IMR-90 (cell line): ENCODE data around the gene KIF6. TPM values are rescaled to one million over a fixed set of nuclear protein-coding genes. Genes with fewer than 3 reads are reported as not detected.

Experiments
- ATAC-seq: fragments of 200-7000 bp; cut with Tn5 transposase; 2 replicates; pipeline ENCODE4 v1.9.1; 2020; ENCODE audit warnings: low read depth, mild to moderate bottlenecking, moderate library complexity
- BruUV-seq: library from RNA; stranded (reverse); fragments of 400-500 nt; replicated peaks from 2 replicates; lab custom pipeline; 2021; lab: Mats Ljungman, UMichigan
- CTCF ChIA-PET: fragments of 300-600 bp; formaldehyde crosslinking; extraction: SDS; loops from one replicate; lab custom pipeline; 2021; ENCODE audit warnings: antibody characterized with exemption; lab: Yijun Ruan, JAX
- POLR2A ChIA-PET: fragments of 300-600 bp; sonication (Branson Sonifier 250); formaldehyde crosslinking; loops from one replicate; lab custom pipeline; 2022; ENCODE audit warnings: antibody characterized with exemption; ENCODE audit not compliant: unreplicated experiment; lab: Charles Lee
- DNase-seq: peaks from one replicate; pipeline ENCODE4 v3.0.0; 2013
- H2AFZ ChIP-seq: replicated peaks from 2 replicates; pipeline ENCODE3; 2013; ENCODE audit warnings: low read length, mild to moderate bottlenecking; ENCODE audit not compliant: poor library complexity
- H2AK5ac ChIP-seq: 2 replicates; pipeline ENCODE4 v1.6.1; 2013; ENCODE audit warnings: low read depth, low read length, inconsistent platforms
- H2AK9ac ChIP-seq: replicated peaks from 2 replicates; pipeline ENCODE3; 2013; ENCODE audit warnings: mild to moderate bottlenecking, low read depth, low read length, moderate library complexity; ENCODE audit not compliant: poor library complexity
- H2BK120ac ChIP-seq: 2 replicates; pipeline ENCODE4 v1.6.1; 2013; ENCODE audit warnings: low read depth, low read length, inconsistent platforms
- H2BK15ac ChIP-seq: 3 replicates; pipeline ENCODE4 v1.6.1; 2013; ENCODE audit warnings: low read depth, low read length, inconsistent platforms
- H2BK20ac ChIP-seq: 2 replicates; pipeline ENCODE4 v1.6.1; 2013; ENCODE audit warnings: low read depth, mild to moderate bottlenecking, inconsistent platforms, low read length, moderate library complexity
- H2BK5ac ChIP-seq: 2 replicates; pipeline ENCODE4 v1.6.1; 2013; ENCODE audit warnings: mild to moderate bottlenecking, low read depth, low read length, inconsistent platforms; ENCODE audit not compliant: poor library complexity, severe bottlenecking
- H3K14ac ChIP-seq: replicated peaks from 2 replicates; pipeline ENCODE4 v1.6.1; 2013; ENCODE audit warnings: low read depth, low read length, inconsistent platforms
- H3K18ac ChIP-seq: 2 replicates; pipeline ENCODE4 v1.6.1; 2013; ENCODE audit warnings: low read depth, low read length, control low read depth
- H3K23ac ChIP-seq: 2 replicates; pipeline ENCODE4 v1.6.1; 2013; ENCODE audit warnings: low read depth, low read length, inconsistent platforms
- H3K27ac ChIP-seq: 2 replicates; pipeline ENCODE4 v1.5.1; 2013; ENCODE audit warnings: mild to moderate bottlenecking, control low read depth, low read length; ENCODE audit not compliant: insufficient read depth
- H3K27me3 ChIP-seq: 2 replicates; pipeline ENCODE4 v1.6.1; 2013; ENCODE audit warnings: low read length; ENCODE audit not compliant: control insufficient read depth, insufficient read depth
- H3K36me3 ChIP-seq: 2 replicates; pipeline ENCODE4 v1.6.1; 2013; ENCODE audit warnings: low read length, mixed read lengths; ENCODE audit not compliant: control insufficient read depth, insufficient read depth
- H3K4ac ChIP-seq: 2 replicates; pipeline ENCODE4 v1.6.1; 2013; ENCODE audit warnings: low read depth, low read length, inconsistent platforms
- H3K4me1 ChIP-seq: 2 replicates; pipeline ENCODE4 v1.6.1; 2013; ENCODE audit warnings: low read length, mixed read lengths; ENCODE audit not compliant: control insufficient read depth, insufficient read depth
- H3K4me2 ChIP-seq: 2 replicates; pipeline ENCODE4 v1.6.1; 2013; ENCODE audit warnings: low read depth, mild to moderate bottlenecking, control low read depth, low read length, moderate library complexity
- H3K4me3 ChIP-seq: 2 replicates; pipeline ENCODE4 v1.5.1; 2013; ENCODE audit warnings: low read depth, mild to moderate bottlenecking, control low read depth, low read length, moderate library complexity; ENCODE audit not compliant: insufficient read depth
- H3K56ac ChIP-seq: 2 replicates; pipeline ENCODE4 v1.6.1; 2013; ENCODE audit warnings: low read length, inconsistent platforms; ENCODE audit not compliant: insufficient read depth; ENCODE audit errors: extremely low read depth
- H3K79me1 ChIP-seq, 2 experiments: 2 replicates each; pipeline ENCODE4 v1.6.1; 2013; ENCODE audit warnings: low read length in 2 of 2, inconsistent platforms in 1 of 2, low read depth in 1 of 2
- H3K9ac ChIP-seq: 2 replicates; pipeline ENCODE4 v1.6.1; 2013; ENCODE audit warnings: low read depth, low read length, control low read depth
- H3K9me1 ChIP-seq: 2 replicates; pipeline ENCODE4 v1.6.1; 2013; ENCODE audit warnings: low read length, inconsistent platforms; ENCODE audit not compliant: insufficient read depth
- H3K9me3 ChIP-seq: 2 replicates; pipeline ENCODE4 v1.6.1; 2013; ENCODE audit warnings: low read length; ENCODE audit not compliant: control insufficient read depth, insufficient read depth
- H4K20me1 ChIP-seq: 2 replicates; pipeline ENCODE4 v1.6.1; 2013; ENCODE audit warnings: low read length, inconsistent platforms; ENCODE audit not compliant: insufficient read depth
- H4K5ac ChIP-seq: 2 replicates; pipeline ENCODE4 v1.6.1; 2013; ENCODE audit warnings: mild to moderate bottlenecking, low read depth, low read length, control low read depth
- H4K8ac ChIP-seq, 2 experiments: 2 replicates each; pipeline ENCODE4 v1.6.1; 2013; ENCODE audit warnings: low read depth in 2 of 2, low read length in 2 of 2, control low read depth in 1 of 2, inconsistent platforms in 1 of 2
- H4K91ac ChIP-seq: 2 replicates; pipeline ENCODE4 v1.6.1; 2013; ENCODE audit warnings: low read depth, low read length, inconsistent platforms; ENCODE audit not compliant: insufficient read depth
- BHLHE40 ChIP-seq: fragments of 150-350 bp; IDR thresholded peaks from 2 replicates; pipeline ENCODE4 v1.6.1; 2016; ENCODE audit warnings: mild to moderate bottlenecking, low read depth, low read length
- CEBPB ChIP-seq: IDR thresholded peaks from 2 replicates; pipeline ENCODE4 v1.6.1; 2012; ENCODE audit warnings: low read depth, low read length, improper control_type of control experiment
- POLR2A ChIP-seq: IDR thresholded peaks from 2 replicates; pipeline ENCODE4 v1.6.1; 2012; ENCODE audit warnings: mild to moderate bottlenecking, low read depth, low read length
- USF2 ChIP-seq: fragments of 150-350 bp; IDR thresholded peaks from 2 replicates; pipeline ENCODE4 v1.6.1; 2017; ENCODE audit warnings: mild to moderate bottlenecking, antibody characterized with exemption, low read length, low read depth
- WGBS, 2 experiments: methylation state at CpG; one replicate each; pipeline versions ENCODE4 v1.1.5 to v1.1.7; 2013; ENCODE audit warnings: missing lambda C conversion rate in 2 of 2; ENCODE audit not compliant: insufficient read length in 1 of 2; ENCODE audit errors: extremely low coverage in 2 of 2; 5-methylcytosine and 5-hydroxymethylcytosine counted together
- dilution Hi-C: fragments of 300-500 bp; cut with HindIII; formaldehyde crosslinking; loops from one replicate; pipeline ENCODE4 v1.14.3; 2018; ENCODE audit warnings: low sequenced_read_pairs; ENCODE audit not compliant: unreplicated experiment
- in situ Hi-C: fragments of 300-500 bp; cut with MboI; formaldehyde crosslinking; loops from 3 replicates; pipeline ENCODE4 v1.14.3; 2019; ENCODE audit warnings: low sequenced_read_pairs, inconsistent platforms, mixed read lengths
- intact Hi-C: fragments of 100-400 bp; cut with micrococcal nuclease; formaldehyde crosslinking; loops from 2 replicates; pipeline ENCODE4 v1.10.0; 2022
- polyA plus RNA-seq, 3 experiments: library from polyadenylated mRNA; depleted of rRNA; stranded (reverse); fragments of >200 nt; gene quantifications; 2 replicates each; pipeline ENCODE4 v1.2.3, GENCODE V29; 2012; ENCODE audit warnings: low replicate concordance in 1 of 3
- total RNA-seq: library from RNA; depleted of rRNA; stranded (reverse); fragments of >200 nt; gene quantifications from 2 replicates; pipeline ENCODE4 v1.2.3, GENCODE V29; 2012

Gene KIF6
- total and polyA plus RNA-seq, 2 of the 4 experiments (the other 2 are of a cell fraction), result under 0.01 to 0.10 TPM

- H3K9me3 ChIP-seq, result no peaks in the 10 kb centered on the region
- no CpG with 5 or more reads among the region's 2 CpGs for WGBS, 2 experiments
- intact Hi-C loops (no loop called here), dilution Hi-C loops (no loop called here), in situ Hi-C loops (no loop called here)
- no peak overlapping the region for H3K18ac ChIP-seq
- H4K8ac ChIP-seq, result no peak overlapping the region
- H3K23ac ChIP-seq, result no peak overlapping the region
- DNase-seq (no peak), ATAC-seq (no peak)
- no peak overlapping the region for H2AK5ac ChIP-seq
- H3K9me1 ChIP-seq, result no peaks in the 10 kb centered on the region
- H2AK9ac ChIP-seq, result no peak overlapping the region
- POLR2A ChIA-PET, result no interaction called here
- no TSS peak for BruUV-seq
- H2AFZ ChIP-seq, result no peak overlapping the region
- no peak overlapping the region for H3K56ac ChIP-seq
- H4K20me1 ChIP-seq, result no peaks in the 10 kb centered on the region
- H3K4ac ChIP-seq, result no peak overlapping the region
- no peak overlapping the region for H3K4me2 ChIP-seq
- no peaks in the 10 kb centered on the region for H3K79me1 ChIP-seq
- H2BK20ac ChIP-seq, result no peak overlapping the region
- H4K91ac ChIP-seq, result no peak overlapping the region
- no peak overlapping the region for H4K5ac ChIP-seq
- CTCF ChIA-PET, result interaction anchor here (0.8 kb wide), 1 partner anchor 11 kb away, joined by 4 read pairs; no protein-coding TSS in a partner anchor
- H3K36me3 ChIP-seq, result no peaks in the 10 kb centered on the region
- TF ChIP-seq USF2 (no peak), CEBPB (no peak), POLR2A (no peak), BHLHE40 (no peak)
- H2BK5ac ChIP-seq, result no peak overlapping the region
- H3K27ac ChIP-seq, result no peak overlapping the region
- H2BK120ac ChIP-seq, result no peak overlapping the region
- H3K4me1 ChIP-seq, result no peaks in the 10 kb centered on the region
- no peak overlapping the region for H3K4me3 ChIP-seq
- H3K9ac ChIP-seq, result no peak overlapping the region
- H2BK15ac ChIP-seq, result no peak overlapping the region
- H3K27me3 ChIP-seq, result peaks cover 2% of the 10 kb centered on the region
- no peak overlapping the region for H3K14ac ChIP-seq
These were observed 71.6 kb downstream of the KIF6 start for GRCh38 chr6:39653612-39654011.
